Spinal cord (tissue), 10 donors: ENCODE results near the gene HSPB2. TPM values are rescaled to one million over a fixed set of nuclear protein-coding genes. Genes with fewer than 3 reads are reported as not detected.

Experiments
- DNase-seq, 6 donors: peaks; one replicate each; pipeline versions ENCODE4 v3.0.0 to v3.0.0-alpha.2; 2013 to 2015; ENCODE audit warnings: low spot score in 6 of 6, low read depth in 4 of 6
- H3K27ac ChIP-seq: one replicate; pipeline ENCODE4 v1.5.1; 2013; ENCODE audit warnings: low read depth, low read length, control low read depth
- H3K27me3 ChIP-seq: one replicate; pipeline ENCODE4 v1.6.1; 2013; ENCODE audit warnings: low read length; ENCODE audit not compliant: control insufficient read depth, insufficient read depth
- H3K36me3 ChIP-seq: one replicate; pipeline ENCODE4 v1.6.1; 2013; ENCODE audit warnings: low read length; ENCODE audit not compliant: control insufficient read depth, insufficient read depth
- H3K4me1 ChIP-seq: one replicate; pipeline ENCODE4 v1.6.1; 2013; ENCODE audit warnings: low read length; ENCODE audit not compliant: control insufficient read depth, insufficient read depth
- H3K4me3 ChIP-seq: one replicate; pipeline ENCODE4 v1.5.1; 2013; ENCODE audit warnings: low read depth, low read length, control low read depth
- H3K9me3 ChIP-seq: one replicate; pipeline ENCODE4 v1.6.1; 2013; ENCODE audit warnings: low read length; ENCODE audit not compliant: control insufficient read depth, insufficient read depth
- WGBS: methylation state at CpG from one replicate; pipeline ENCODE4 v1.1.5; 2013; ENCODE audit warnings: missing lambda C conversion rate; ENCODE audit not compliant: insufficient coverage; 5-methylcytosine and 5-hydroxymethylcytosine counted together
- polyA plus RNA-seq, 2 donors: library from polyadenylated mRNA; unstranded; fragments of 120-200 nt; gene quantifications; one replicate each; pipeline ENCODE4 v1.2.1, GENCODE V29; 2013; ENCODE audit not compliant: insufficient read length in 2 of 2
- total RNA-seq, 2 donors: library from RNA; depleted of rRNA in 1 of 2; stranded (reverse); fragments of 120-200 nt in 1 of 2; fragments of >200 nt in 1 of 2; gene quantifications; one replicate each; pipeline versions ENCODE4 v1.2.3 to v1.2.4, GENCODE V29; 2013 to 2014
- donor health status: healthy.

HSPB2 gene
- total and polyA plus RNA-seq, 4 donors, result 0.50 to 5.7 (median 3.7) TPM

- no peaks in the 10 kb centered on the region for H3K9me3 ChIP-seq
- H3K4me1 ChIP-seq, result peaks cover 33% of the 10 kb centered on the region
- peak overlapping the region; percentile 22 for H3K4me3 ChIP-seq
- DNase-seq, result peak in 2 of 6 donors; percentile 12 to 49
- WGBS, result 67% methylated on average over 23 of the region's 24 CpGs
- H3K36me3 ChIP-seq, result no peaks in the 10 kb centered on the region
- no peaks in the 10 kb centered on the region for H3K27me3 ChIP-seq
- H3K27ac ChIP-seq, result peak overlapping the region; percentile 92
Observed at GRCh38 chr11:111913031-111913861, 712 bp downstream of the HSPB2 start.

GRCh38 chr11:111913997-111914396, 1.5 kb downstream of the HSPB2 start:
- no peak overlapping the region for H3K4me3 ChIP-seq
- H3K27me3 ChIP-seq, result no peaks in the 10 kb centered on the region
- no peaks in the 10 kb centered on the region for H3K36me3 ChIP-seq
- H3K4me1 ChIP-seq, result peaks cover 38% of the 10 kb centered on the region
- H3K9me3 ChIP-seq, result no peaks in the 10 kb centered on the region
- DNase-seq, result peak in 2 of 6 donors; percentile 39 to 88
- peak overlapping the region; percentile 92 for H3K27ac ChIP-seq
- 19% methylated on average over 3 of the region's 4 CpGs for WGBS

GRCh38 chr11:111916768-111917167, 4.2 kb downstream of the HSPB2 start:
- no peaks in the 10 kb centered on the region for H3K36me3 ChIP-seq
- H3K4me3 ChIP-seq, result no peak overlapping the region
- H3K27me3 ChIP-seq, result no peaks in the 10 kb centered on the region
- 100% methylated on average over 1 of the region's 1 CpG for WGBS
- H3K4me1 ChIP-seq, result peaks cover 31% of the 10 kb centered on the region
- no peaks in the 10 kb centered on the region for H3K9me3 ChIP-seq
- no peak overlapping the region for H3K27ac ChIP-seq
- DNase-seq, result no peak

- no peak for DNase-seq
- Histone ChIP-seq H3K4me3 (no peak overlapping the region), H3K36me3 (no peaks in the 10 kb centered on the region), H3K27ac (no peak overlapping the region), H3K27me3 (no peaks in the 10 kb centered on the region), H3K4me1 (peaks cover 25% of the 10 kb centered on the region), H3K9me3 (no peaks in the 10 kb centered on the region)
- WGBS, result 71% methylated on average over 1 of the region's 2 CpGs
Observed at GRCh38 chr11:111917312-111917711, 4.8 kb downstream of the HSPB2 start.

GRCh38 chr11:111917788-111918187, 5.3 kb downstream of the HSPB2 start:
- Histone ChIP-seq H3K27ac (no peak overlapping the region), H3K9me3 (no peaks in the 10 kb centered on the region), H3K4me3 (no peak overlapping the region), H3K27me3 (no peaks in the 10 kb centered on the region), H3K4me1 (peaks cover 21% of the 10 kb centered on the region), H3K36me3 (no peaks in the 10 kb centered on the region)
- no peak for DNase-seq
- WGBS, result 95% methylated on average over 3 of the region's 3 CpGs

- no peaks in the 10 kb centered on the region for H3K27me3 ChIP-seq
- peaks cover 13% of the 10 kb centered on the region for H3K4me1 ChIP-seq
- 16% methylated on average over 9 of the region's 19 CpGs for WGBS
- H3K27ac ChIP-seq, result no peak within 1 kb of the TSS
- DNase-seq, result peak in 1 of 6 donors; percentile 10
- H3K4me3 ChIP-seq, result no peak within 1 kb of the TSS
- H3K9me3 ChIP-seq, result no peaks in the 10 kb centered on the region
- H3K36me3 ChIP-seq, result no peaks in the 10 kb centered on the region
Observed at GRCh38 chr11:111918390-111919256, 6.1 kb downstream of the HSPB2 start, which contains the start of gene C11orf52. Gene C11orf52 (plus strand): TSS chr11:111918913. CDS start chr11:111918973, 60 bp downstream.

GRCh38 chr11:111920908-111921307, 8.4 kb downstream of the HSPB2 start:
- H3K4me3 ChIP-seq, result no peak overlapping the region
- no peaks in the 10 kb centered on the region for H3K36me3 ChIP-seq
- no CpG with 5 or more reads among the region's 2 CpGs for WGBS
- no peaks in the 10 kb centered on the region for H3K9me3 ChIP-seq
- DNase-seq, result no peak
- H3K4me1 ChIP-seq, result peaks cover 6% of the 10 kb centered on the region
- no peak overlapping the region for H3K27ac ChIP-seq
- no peaks in the 10 kb centered on the region for H3K27me3 ChIP-seq

- Histone ChIP-seq H3K9me3 (no peaks in the 10 kb centered on the region), H3K27ac (no peak overlapping the region), H3K36me3 (no peaks in the 10 kb centered on the region), H3K27me3 (no peaks in the 10 kb centered on the region), H3K4me3 (no peak overlapping the region), H3K4me1 (peaks cover 14% of the 10 kb centered on the region)
- DNase-seq, result no peak
- 94% methylated on average over 7 of the region's 7 CpGs for WGBS
Observed at GRCh38 chr11:111921541-111922230, 9.2 kb downstream of the HSPB2 start.

GRCh38 chr11:111922803-111923202, 10.3 kb downstream of the HSPB2 start:
- H3K27me3 ChIP-seq, result no peaks in the 10 kb centered on the region
- DNase-seq, result peak in 1 of 6 donors; percentile 52
- peak overlapping the region; percentile 81 for H3K27ac ChIP-seq
- H3K4me3 ChIP-seq, result no peak overlapping the region
- no peaks in the 10 kb centered on the region for H3K9me3 ChIP-seq
- no peaks in the 10 kb centered on the region for H3K36me3 ChIP-seq
- no CpG with 5 or more reads among the region's 2 CpGs for WGBS
- H3K4me1 ChIP-seq, result peaks cover 20% of the 10 kb centered on the region
